ENCODE measurements around the gene PRKG1.
"Not testable (repeated sequence)": the region's sequence is repeated elsewhere in the genome, so short reads cannot be mapped to it uniquely, and the experiment has no call there.

The PRKG1 gene

GRCh38 chr10:51281387-51281786, 207.1 kb downstream of the PRKG1 start:
- DNase-seq, result not testable (repeated sequence)

GRCh38 chr10:51285601-51286000, 211.3 kb downstream of the PRKG1 start:
- DNase-seq, result no peak

- no peak for DNase-seq
Measured at GRCh38 chr10:51288511-51288910, 214.2 kb downstream of the PRKG1 start.

- no peak for DNase-seq
Measured at GRCh38 chr10:51289519-51289918, 215.2 kb downstream of the PRKG1 start.

GRCh38 chr10:51291961-51292360, 217.7 kb downstream of the PRKG1 start:
- DNase-seq, result no peak

- no peak for DNase-seq
Measured at GRCh38 chr10:51297438-51297837, 223.2 kb downstream of the PRKG1 start.

- no peak for DNase-seq
Measured at GRCh38 chr10:51300617-51301304, 226.5 kb downstream of the PRKG1 start.

- DNase-seq, result no peak
Measured at GRCh38 chr10:51301644-51302043, 227.4 kb downstream of the PRKG1 start.

- no peak for DNase-seq
Measured at GRCh38 chr10:51302316-51302715, 228.0 kb downstream of the PRKG1 start.

GRCh38 chr10:51308116-51308515, 233.8 kb downstream of the PRKG1 start:
- DNase-seq, result no peak

GRCh38 chr10:51311228-51311627, 236.9 kb downstream of the PRKG1 start:
- no peak for DNase-seq

- DNase-seq, result no peak
Measured at GRCh38 chr10:51312817-51313216, 238.5 kb downstream of the PRKG1 start.

- DNase-seq, result no peak
Measured at GRCh38 chr10:51313251-51313650, 239.0 kb downstream of the PRKG1 start.

GRCh38 chr10:51313773-51314478, 239.6 kb downstream of the PRKG1 start:
- DNase-seq, result no peak

- no peak for DNase-seq
Measured at GRCh38 chr10:51314481-51314880, 240.2 kb downstream of the PRKG1 start.

- no peak for DNase-seq
Measured at GRCh38 chr10:51318399-51319172, 244.3 kb downstream of the PRKG1 start.

GRCh38 chr10:51319173-51319435, 244.8 kb downstream of the PRKG1 start:
- no peak for DNase-seq

GRCh38 chr10:51321300-51321699, 247.0 kb downstream of the PRKG1 start:
- DNase-seq, result no peak

- DNase-seq, result no peak
Measured at GRCh38 chr10:51321980-51322379, 247.7 kb downstream of the PRKG1 start.

- DNase-seq, result no peak
Measured at GRCh38 chr10:51325649-51326048, 251.4 kb downstream of the PRKG1 start.

GRCh38 chr10:51326174-51326573, 251.9 kb downstream of the PRKG1 start:
- DNase-seq, result no peak

GRCh38 chr10:51327432-51327831, 253.1 kb downstream of the PRKG1 start:
- no peak for DNase-seq

- no peak for DNase-seq
Measured at GRCh38 chr10:51340366-51340765, 266.1 kb downstream of the PRKG1 start.
